ENCODE results near the gene SLC37A2.

- TF ChIP-seq CTCF (IDR thresholded peaks at IDR 0.05) (no peak), POLR2A (IDR thresholded peaks at IDR 0.05) (no peak)
Measured at GRCh38 chr11:125093502-125093901, 30.4 kb downstream of the SLC37A2 start.
